Activated CD4-positive, alpha-beta T cell treated with anti-CD3 and anti-CD28 coated beads for 4 hours (primary cell): ENCODE results near the gene MTSS2.
"Not testable (repeated sequence)": the region's sequence is repeated elsewhere in the genome, so short reads cannot be mapped to it uniquely, and the experiment has no call there.

Source experiments
- DNase-seq, 2 donors: peaks; one replicate each; pipeline ENCODE4 v3.0.0-alpha.2; 2020

Gene MTSS2

GRCh38 chr16:70685061-70685937 lies 554 bp downstream of the MTSS2 start:
- DNase-seq, result no peak

GRCh38 chr16:70684146-70685060 lies 1.4 kb downstream of the MTSS2 start:
- no peak for DNase-seq

GRCh38 chr16:70683146-70683944 lies 2.5 kb downstream of the MTSS2 start:
- DNase-seq, result no peak

GRCh38 chr16:70682239-70683145 lies 3.4 kb downstream of the MTSS2 start:
- no peak for DNase-seq

- no peak for DNase-seq
Measured at GRCh38 chr16:70681382-70682238, 4.2 kb downstream of the MTSS2 start.

DNA sequence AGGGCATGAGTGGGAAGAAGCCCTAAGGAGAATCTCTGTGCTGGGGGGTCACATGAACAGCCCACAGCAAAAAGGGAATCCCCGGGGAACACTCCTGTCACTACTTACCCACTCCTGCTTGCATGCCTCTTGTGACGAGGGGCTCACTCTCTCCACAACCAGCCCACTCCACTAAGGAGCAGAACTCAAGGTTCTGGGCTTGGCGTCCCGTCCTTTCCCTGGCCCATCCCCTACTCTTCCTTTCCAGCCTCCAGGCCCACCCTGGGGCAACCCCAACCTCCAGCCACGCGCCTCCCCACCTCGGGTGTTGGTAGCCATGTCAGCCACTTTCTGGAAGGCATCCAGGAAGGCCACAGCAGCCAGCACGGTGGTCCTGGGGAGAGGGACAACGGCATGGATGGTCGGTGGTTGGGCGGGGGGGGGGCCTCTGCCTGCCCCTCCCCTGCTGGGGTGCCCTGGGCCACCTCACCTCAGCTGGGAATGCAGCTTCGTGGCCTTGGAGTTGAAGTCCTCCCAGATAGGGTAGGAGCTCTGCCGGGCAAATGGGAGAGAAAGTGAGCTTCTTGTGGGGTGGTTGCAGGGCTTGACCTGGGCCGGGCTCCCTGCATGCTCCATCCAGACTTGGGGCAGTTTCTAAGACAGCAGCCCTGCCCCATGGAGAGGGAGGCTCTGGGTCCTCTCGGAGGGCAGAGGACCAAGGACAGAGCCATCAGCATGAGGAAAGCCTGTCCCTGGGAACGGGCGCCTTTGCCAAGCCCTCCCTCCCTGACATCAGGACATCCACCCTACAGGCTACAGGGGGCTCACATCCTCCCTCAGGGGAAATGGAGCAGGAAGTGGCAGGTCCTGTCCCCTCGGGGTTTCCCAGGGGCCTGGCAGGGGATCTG lies 5.1 kb downstream of the MTSS2 start:
- DNase-seq, result no peak

- DNase-seq, result no peak
Measured at GRCh38 chr16:70679671-70680494, 6.0 kb downstream of the MTSS2 start.

GRCh38 chr16:70678898-70679670 lies 6.8 kb downstream of the MTSS2 start:
- DNase-seq, result no peak

GRCh38 chr16:70678121-70678897 lies 7.5 kb downstream of the MTSS2 start:
- no peak for DNase-seq

GRCh38 chr16:70677499-70678120 lies 8.2 kb downstream of the MTSS2 start:
- no peak for DNase-seq

GRCh38 chr16:70676675-70677498 lies 9.0 kb downstream of the MTSS2 start:
- DNase-seq, result no peak

- DNase-seq, result no peak
Measured at GRCh38 chr16:70675851-70676513, 9.9 kb downstream of the MTSS2 start.

DNA sequence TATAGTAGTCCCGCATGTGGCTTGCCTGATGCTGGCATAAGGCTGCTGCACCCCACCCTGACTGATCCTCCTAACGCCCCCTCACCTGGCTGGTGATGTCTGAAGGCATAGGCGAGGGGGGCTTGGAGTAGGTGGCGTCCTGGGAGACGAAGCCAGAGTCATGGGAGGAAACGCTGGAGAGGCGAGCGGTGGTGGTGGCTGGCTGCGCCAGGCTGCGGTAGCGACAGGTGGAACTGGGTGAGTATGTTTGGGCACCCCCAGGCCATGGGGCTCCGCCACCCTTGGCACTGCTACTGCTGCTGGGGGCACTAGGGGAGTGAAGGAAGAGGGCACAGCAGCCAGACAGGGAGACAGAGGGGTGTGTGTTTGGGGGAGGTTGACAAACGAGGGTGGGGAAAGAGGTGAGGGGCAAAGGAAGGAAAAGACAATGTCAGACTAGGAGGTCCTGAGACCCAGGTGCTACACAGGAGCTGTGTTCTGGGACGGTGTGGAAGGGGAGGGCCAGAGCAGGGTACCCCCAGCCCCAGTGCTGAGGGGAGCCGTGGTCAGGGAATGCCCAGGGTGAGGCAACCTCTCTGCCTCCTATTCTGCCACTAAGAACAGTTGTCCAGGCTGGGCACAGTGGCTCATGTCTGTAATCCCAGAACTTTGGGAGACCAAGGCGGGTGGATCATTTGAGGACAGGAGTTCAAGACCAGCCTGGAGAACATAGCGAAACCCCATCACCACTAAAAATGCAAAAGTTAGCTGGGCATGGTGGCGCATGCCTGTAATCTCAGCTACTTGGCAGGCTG lies 11.4 kb downstream of the MTSS2 start:
- DNase-seq, result no peak

DNA sequence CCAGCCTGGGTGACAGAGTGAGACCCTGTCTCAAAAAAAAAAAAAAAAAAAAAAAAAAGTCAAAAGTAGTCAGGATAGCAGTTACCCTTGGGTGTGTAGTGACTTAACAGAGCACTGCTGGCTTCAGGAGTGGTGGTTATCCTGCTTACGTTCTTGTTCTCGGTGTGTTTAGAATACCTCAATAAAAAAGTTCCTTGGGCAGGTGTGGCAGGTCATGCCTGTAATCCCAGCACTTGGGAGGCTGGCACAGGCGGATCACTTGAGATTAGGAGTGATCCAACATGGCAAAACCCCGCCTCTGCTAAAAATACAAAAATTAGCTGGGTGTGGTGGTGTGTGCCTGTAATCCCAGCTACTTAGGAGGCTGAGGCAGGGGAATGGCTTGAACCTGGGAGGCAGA lies 14.9 kb downstream of the MTSS2 start:
- not testable (repeated sequence) for DNase-seq
